SK-N-SH (cell line): ENCODE data around the gene EQTN. TPM values are rescaled to one million over a fixed set of nuclear protein-coding genes. Genes with fewer than 3 reads are reported as not detected.

ENCODE experiments used
- CTCF ChIA-PET: fragments of 300-600, 350-600 bp; formaldehyde crosslinking; extraction: SDS; loops from one replicate; lab custom pipeline; 2021; lab: Yijun Ruan, JAX
- POLR2A ChIA-PET: fragments of 350-600 bp; sonication (Branson Sonifier 250); formaldehyde crosslinking; extraction: SDS; loops from one replicate; lab custom pipeline; 2020; ENCODE audit warnings: antibody characterized with exemption, inconsistent platforms; lab: Yijun Ruan, JAX
- DNase-seq: peaks from one replicate; pipeline ENCODE4 v3.0.0; 2012
- H2AFZ ChIP-seq: fragments of 200-600 bp; sonication (generic); 2 replicates; pipeline ENCODE4 v1.8.1; 2016; ENCODE audit warnings: antibody characterized with exemption, mild to moderate bottlenecking, low read depth
- H3F3A ChIP-seq: fragments of 200-600 bp; sonication (generic); replicated peaks from 2 replicates; pipeline ENCODE3; 2016; ENCODE audit warnings: antibody characterized with exemption, mild to moderate bottlenecking; ENCODE audit not compliant: insufficient read depth
- H3K27ac ChIP-seq, 2 experiments: fragments of 200-500 bp in 1 of 2; fragments of 200-600 bp in 1 of 2; sonication (Bioruptor generic) in 1 of 2; sonication (generic), shearing (Covaris generic) in 1 of 2; 2 replicates each; pipeline versions ENCODE4 v1.5.1 to v1.6.1; 2014 to 2016; ENCODE audit warnings: low read depth in 2 of 2, inconsistent platforms in 1 of 2, low read length in 1 of 2, mild to moderate bottlenecking in 1 of 2, mixed read lengths in 1 of 2
- H3K27me3 ChIP-seq: fragments of 200-600 bp; sonication (generic), shearing (Covaris generic); 2 replicates; pipeline ENCODE4 v1.6.1; 2016; ENCODE audit warnings: mixed run types; ENCODE audit not compliant: insufficient read depth
- H3K36me3 ChIP-seq, 2 experiments: fragments of 200-500 bp in 1 of 2; fragments of 200-600 bp in 1 of 2; sonication (Bioruptor generic) in 1 of 2; sonication (generic) in 1 of 2; replicated peaks in 1 of 2; 2 replicates each; pipeline versions ENCODE3 to v1.5.1; 2014 to 2016; ENCODE audit warnings: low read length in 1 of 2, mild to moderate bottlenecking in 1 of 2; ENCODE audit not compliant: insufficient read depth in 2 of 2, control insufficient read depth in 1 of 2
- H3K4me1 ChIP-seq, 2 experiments: fragments of 200-500 bp in 1 of 2; fragments of 200-600 bp in 1 of 2; sonication (Bioruptor generic) in 1 of 2; sonication (generic), shearing (Covaris generic) in 1 of 2; 2 replicates each; pipeline versions ENCODE4 v1.5.1 to v1.6.1; 2014 to 2016; ENCODE audit warnings: low read depth in 1 of 2, low read length in 1 of 2, mixed run types in 1 of 2; ENCODE audit not compliant: insufficient read depth in 2 of 2, control insufficient read depth in 1 of 2
- H3K4me2 ChIP-seq: fragments of 200-600 bp; sonication (generic), shearing (Covaris generic); 2 replicates; pipeline ENCODE4 v1.6.1; 2017; ENCODE audit warnings: mixed run types
- H3K4me3 ChIP-seq, 2 experiments: fragments of 200-500 bp in 1 of 2; fragments of 200-600 bp in 1 of 2; sonication (Bioruptor generic) in 1 of 2; sonication (generic), shearing (Covaris generic) in 1 of 2; 2 replicates each; pipeline versions ENCODE4 v1.5.1 to v1.8.1; 2014 to 2016; ENCODE audit warnings: low read depth in 2 of 2, inconsistent platforms in 1 of 2, low read length in 1 of 2, mild to moderate bottlenecking in 1 of 2, mixed read lengths in 1 of 2, moderate library complexity in 1 of 2
- H3K79me2 ChIP-seq: fragments of 200-600 bp; sonication (generic); 2 replicates; pipeline ENCODE4 v1.8.1; 2017; ENCODE audit warnings: mild to moderate bottlenecking; ENCODE audit not compliant: insufficient read depth
- H3K9ac ChIP-seq: fragments of 200-600 bp; sonication (generic); 2 replicates; pipeline ENCODE4 v1.6.1; 2017; ENCODE audit warnings: mixed run types
- H3K9me2 ChIP-seq: fragments of 200-600 bp; sonication (generic); 2 replicates; pipeline ENCODE4 v1.6.1; 2017; ENCODE audit warnings: mixed run types
- H3K9me3 ChIP-seq: fragments of 200-600 bp; sonication (generic); 2 replicates; pipeline ENCODE4 v1.6.1; 2017; ENCODE audit warnings: mixed run types, mild to moderate bottlenecking, moderate library complexity
- H4K20me1 ChIP-seq: fragments of 200-600 bp; sonication (generic); 2 replicates; pipeline ENCODE4 v1.6.1; 2017; ENCODE audit warnings: mild to moderate bottlenecking, mixed run types; ENCODE audit not compliant: insufficient read depth
- CHD2 ChIP-seq: fragments of 150-350 bp; IDR thresholded peaks from 2 replicates; pipeline ENCODE4 v1.6.1; 2018; ENCODE audit warnings: low read length; ENCODE audit not compliant: partially characterized antibody
- EZH2phosphoT487 ChIP-seq: fragments of 200-600 bp; sonication (generic); IDR thresholded peaks from 2 replicates; pipeline ENCODE4 v1.6.1; 2017; ENCODE audit warnings: low read depth, mixed run types, mild to moderate bottlenecking, antibody characterized with exemption, moderate library complexity, borderline replicate concordance
- FOSL2 ChIP-seq: IDR thresholded peaks from 2 replicates; pipeline ENCODE4 v1.4.0; 2012; ENCODE audit warnings: low read depth, mild to moderate bottlenecking, moderate library complexity, borderline replicate concordance
- FOXJ3 ChIP-seq: sonication (generic); formaldehyde crosslinking; IDR thresholded peaks from 2 replicates; pipeline ENCODE4 v1.5.1; 2020; ENCODE audit warnings: mild to moderate bottlenecking, missing genetic modification reagents
- GATA2 ChIP-seq: sonication (generic); formaldehyde crosslinking; IDR thresholded peaks from 2 replicates; pipeline ENCODE4 v1.5.0; 2020; ENCODE audit warnings: mild to moderate bottlenecking, missing genetic modification reagents
- MEF2A ChIP-seq: IDR thresholded peaks from 2 replicates; pipeline ENCODE4 v1.4.0; 2012; ENCODE audit warnings: low read depth, borderline replicate concordance
- NFIC ChIP-seq: IDR thresholded peaks from 2 replicates; pipeline ENCODE4 v1.4.0; 2012; ENCODE audit warnings: borderline replicate concordance
- NRF1 ChIP-seq: IDR thresholded peaks from 2 replicates; pipeline ENCODE4 v1.6.1; 2012; ENCODE audit warnings: low read depth, mild to moderate bottlenecking, low read length
- POLR2AphosphoS5 ChIP-seq: IDR thresholded peaks from 2 replicates; pipeline ENCODE4 v1.6.1; 2012; ENCODE audit warnings: low read depth, low read length
- RXRA ChIP-seq: IDR thresholded peaks from 2 replicates; pipeline ENCODE4 v1.4.0; 2012; ENCODE audit warnings: low read depth, mild to moderate bottlenecking, borderline replicate concordance
- TEAD4 ChIP-seq: IDR thresholded peaks from 2 replicates; pipeline ENCODE4 v1.4.0; 2012; ENCODE audit warnings: mild to moderate bottlenecking, borderline replicate concordance; ENCODE audit not compliant: insufficient read depth
- WGBS: methylation state at CpG from one replicate; pipeline ENCODE4 v1.1.6; 2017; ENCODE audit warnings: low lambda C conversion rate; 5-methylcytosine and 5-hydroxymethylcytosine counted together
- polyA plus RNA-seq, 3 experiments: library from polyadenylated mRNA; depleted of rRNA; stranded (reverse); fragments of >200 nt; gene quantifications; 2 replicates each; pipeline ENCODE4 v1.2.3, GENCODE V29; 2012
- TF ChIP-seq, protein P1 (sequence below): fragments of 150-350 bp; IDR thresholded peaks from 2 replicates; pipeline ENCODE4 v1.6.1; 2016; ENCODE audit warnings: mild to moderate bottlenecking, low read depth, low read length
- TF ChIP-seq, protein P2 (sequence below): IDR thresholded peaks from 2 replicates; pipeline ENCODE4; 2012
- TF ChIP-seq, protein P3 (sequence below): IDR thresholded peaks from 2 replicates; pipeline ENCODE4 v1.6.1; 2012; ENCODE audit warnings: mild to moderate bottlenecking, low read depth, low read length, moderate library complexity

EQTN gene
- polyA plus RNA-seq, 1 of the 3 experiments (the other 2 are of a cell fraction): not detected

DNA sequence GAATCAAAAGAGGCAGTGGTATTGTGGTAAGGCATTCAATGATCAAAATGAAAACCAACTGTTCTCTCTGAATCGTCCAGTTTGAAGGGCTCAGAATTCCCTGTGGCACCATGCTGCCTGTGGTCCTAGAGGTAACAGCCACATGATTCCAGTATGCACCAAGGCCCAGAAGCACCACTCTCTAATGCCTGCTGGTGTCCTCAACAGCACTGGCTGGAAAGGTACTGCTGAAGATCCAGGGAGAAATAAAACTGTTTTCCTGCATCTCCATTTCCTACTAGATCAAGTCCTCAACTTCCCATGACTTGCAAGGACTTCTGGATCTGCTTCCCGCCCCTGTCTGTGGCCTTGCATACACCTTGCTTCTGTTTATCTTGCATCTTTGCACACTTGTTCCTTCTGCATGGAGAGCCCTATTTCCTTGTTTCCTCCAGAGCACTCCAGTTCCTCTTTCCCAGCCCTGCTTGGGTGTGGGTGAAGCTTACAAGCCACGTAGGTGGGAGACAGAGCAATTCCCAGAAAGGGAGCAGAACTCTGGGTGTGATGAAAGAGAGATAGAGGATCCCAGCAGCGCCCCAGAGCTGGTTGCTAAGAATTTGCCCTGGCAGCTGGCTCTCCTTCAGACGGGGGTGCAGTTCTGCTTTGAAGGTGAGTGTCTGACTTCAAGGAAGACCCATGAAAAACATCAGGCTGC, 41.0 kb upstream of the EQTN start:
- no peaks in the 10 kb centered on the region for H3K27me3 ChIP-seq
- no peaks in the 10 kb centered on the region for H4K20me1 ChIP-seq
- TF ChIP-seq RXRA (no peak), NRF1 (no peak), FOSL2 (no peak), NFIC (no peak), GATA2 (CRISPR knock-in tag) (no peak), FOXJ3 (CRISPR knock-in tag) (no peak), TEAD4 (no peak), MEF2A (no peak), EZH2phosphoT487 (no peak), POLR2AphosphoS5 (no peak), CHD2 (no peak)
- TF ChIP-seq, protein P1, sequence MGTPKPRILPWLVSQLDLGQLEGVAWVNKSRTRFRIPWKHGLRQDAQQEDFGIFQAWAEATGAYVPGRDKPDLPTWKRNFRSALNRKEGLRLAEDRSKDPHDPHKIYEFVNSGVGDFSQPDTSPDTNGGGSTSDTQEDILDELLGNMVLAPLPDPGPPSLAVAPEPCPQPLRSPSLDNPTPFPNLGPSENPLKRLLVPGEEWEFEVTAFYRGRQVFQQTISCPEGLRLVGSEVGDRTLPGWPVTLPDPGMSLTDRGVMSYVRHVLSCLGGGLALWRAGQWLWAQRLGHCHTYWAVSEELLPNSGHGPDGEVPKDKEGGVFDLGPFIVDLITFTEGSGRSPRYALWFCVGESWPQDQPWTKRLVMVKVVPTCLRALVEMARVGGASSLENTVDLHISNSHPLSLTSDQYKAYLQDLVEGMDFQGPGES: no peak
- TF ChIP-seq, protein P2, sequence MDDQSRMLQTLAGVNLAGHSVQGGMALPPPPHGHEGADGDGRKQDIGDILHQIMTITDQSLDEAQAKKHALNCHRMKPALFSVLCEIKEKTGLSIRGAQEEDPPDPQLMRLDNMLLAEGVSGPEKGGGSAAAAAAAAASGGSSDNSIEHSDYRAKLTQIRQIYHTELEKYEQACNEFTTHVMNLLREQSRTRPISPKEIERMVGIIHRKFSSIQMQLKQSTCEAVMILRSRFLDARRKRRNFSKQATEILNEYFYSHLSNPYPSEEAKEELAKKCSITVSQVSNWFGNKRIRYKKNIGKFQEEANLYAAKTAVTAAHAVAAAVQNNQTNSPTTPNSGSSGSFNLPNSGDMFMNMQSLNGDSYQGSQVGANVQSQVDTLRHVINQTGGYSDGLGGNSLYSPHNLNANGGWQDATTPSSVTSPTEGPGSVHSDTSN: no peak
- TF ChIP-seq, protein P3, sequence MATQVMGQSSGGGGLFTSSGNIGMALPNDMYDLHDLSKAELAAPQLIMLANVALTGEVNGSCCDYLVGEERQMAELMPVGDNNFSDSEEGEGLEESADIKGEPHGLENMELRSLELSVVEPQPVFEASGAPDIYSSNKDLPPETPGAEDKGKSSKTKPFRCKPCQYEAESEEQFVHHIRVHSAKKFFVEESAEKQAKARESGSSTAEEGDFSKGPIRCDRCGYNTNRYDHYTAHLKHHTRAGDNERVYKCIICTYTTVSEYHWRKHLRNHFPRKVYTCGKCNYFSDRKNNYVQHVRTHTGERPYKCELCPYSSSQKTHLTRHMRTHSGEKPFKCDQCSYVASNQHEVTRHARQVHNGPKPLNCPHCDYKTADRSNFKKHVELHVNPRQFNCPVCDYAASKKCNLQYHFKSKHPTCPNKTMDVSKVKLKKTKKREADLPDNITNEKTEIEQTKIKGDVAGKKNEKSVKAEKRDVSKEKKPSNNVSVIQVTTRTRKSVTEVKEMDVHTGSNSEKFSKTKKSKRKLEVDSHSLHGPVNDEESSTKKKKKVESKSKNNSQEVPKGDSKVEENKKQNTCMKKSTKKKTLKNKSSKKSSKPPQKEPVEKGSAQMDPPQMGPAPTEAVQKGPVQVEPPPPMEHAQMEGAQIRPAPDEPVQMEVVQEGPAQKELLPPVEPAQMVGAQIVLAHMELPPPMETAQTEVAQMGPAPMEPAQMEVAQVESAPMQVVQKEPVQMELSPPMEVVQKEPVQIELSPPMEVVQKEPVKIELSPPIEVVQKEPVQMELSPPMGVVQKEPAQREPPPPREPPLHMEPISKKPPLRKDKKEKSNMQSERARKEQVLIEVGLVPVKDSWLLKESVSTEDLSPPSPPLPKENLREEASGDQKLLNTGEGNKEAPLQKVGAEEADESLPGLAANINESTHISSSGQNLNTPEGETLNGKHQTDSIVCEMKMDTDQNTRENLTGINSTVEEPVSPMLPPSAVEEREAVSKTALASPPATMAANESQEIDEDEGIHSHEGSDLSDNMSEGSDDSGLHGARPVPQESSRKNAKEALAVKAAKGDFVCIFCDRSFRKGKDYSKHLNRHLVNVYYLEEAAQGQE: no peak
- H3F3A ChIP-seq: no peaks in the 10 kb centered on the region
- 75% methylated on average over 5 of the region's 5 CpGs for WGBS
- no peaks in the 10 kb centered on the region for H3K79me2 ChIP-seq
- H3K4me1 ChIP-seq: peaks cover 0 to 17% of the 10 kb centered on the region in 2 experiments; a peak in 1 of 4 replicates
- no peak overlapping the region for H3K4me2 ChIP-seq
- H3K9me2 ChIP-seq: no peaks in the 10 kb centered on the region
- ChIA-PET CTCF (interaction anchor here (0.6 to 1.1 kb wide), 3 partner anchors 191 to 210 kb away, joined by 3 read pairs; partner anchors contain the start of gene MOB3B), POLR2A (no interaction called here)
- H3K9me3 ChIP-seq: no peaks in the 10 kb centered on the region
- no peak overlapping the region for H3K27ac ChIP-seq
- H2AFZ ChIP-seq: no peak overlapping the region
- no peak overlapping the region for H3K4me3 ChIP-seq
- no peak overlapping the region for H3K9ac ChIP-seq
- DNase-seq: no peak
- no peaks in the 10 kb centered on the region for H3K36me3 ChIP-seq
